K562 (cell line): ENCODE measurements around the gene SLC17A2. TPM values are rescaled to one million over a fixed set of nuclear protein-coding genes. Genes with fewer than 3 reads are reported as not detected.

Experiments
- ATAC-seq: fragments of 200-7000 bp; cut with Tn5 transposase; 3 replicates; pipeline ENCODE4 v1.9.1; 2020; ENCODE audit warnings: moderate library complexity
- BruUV-seq: library from RNA; stranded (reverse); fragments of 400-500 nt; replicated peaks from 2 replicates; lab custom pipeline; 2021; lab: Mats Ljungman, UMichigan
- CTCF ChIA-PET: fragments of 300-600 bp; formaldehyde crosslinking; extraction: SDS; loops from one replicate; lab custom pipeline; 2021; ENCODE audit warnings: low intra/inter-chr PET ratio; lab: Yijun Ruan, JAX
- POLR2A ChIA-PET: fragments of 300-600, 350-650 bp; sonication (Branson Sonifier 250); formaldehyde crosslinking; extraction: SDS; loops from one replicate; lab custom pipeline; 2021; ENCODE audit warnings: antibody characterized with exemption, inconsistent platforms; lab: Yijun Ruan, JAX
- DNase-seq, 4 experiments: peaks; one replicate each; pipeline versions ENCODE4 v3.0.0 to v3.0.0-alpha.2; 2011 to 2018; ENCODE audit warnings: low spot score in 3 of 4, mixed read lengths in 3 of 4; ENCODE audit errors: extremely low read depth in 1 of 4
- FAIRE-seq: peaks from 2 replicates; lab custom pipeline; 2011; peaks lifted over from hg19 to GRCh38; lab: Jason Lieb, UNC
- H2AFZ ChIP-seq: 2 replicates; pipeline ENCODE4 v1.6.0; 2011; ENCODE audit warnings: low read depth, low read length, control low read depth, inconsistent platforms
- H3K27ac ChIP-seq: fragments of 200-600 bp; 3 replicates; pipeline ENCODE4 v1.8.0; 2011; ENCODE audit warnings: low read depth, mild to moderate bottlenecking, control low read depth, inconsistent platforms, low read length, moderate library complexity, mixed read lengths; ENCODE audit errors: extremely low read depth
- H3K27me3 ChIP-seq, 2 experiments: fragments of 300-600 bp in 1 of 2; 2 replicates in 1 of 2; 3 replicates in 1 of 2; pipeline versions ENCODE4 v1.6.0 to v1.8.0; 2011; ENCODE audit warnings: inconsistent platforms in 2 of 2, low read length in 2 of 2, mild to moderate bottlenecking in 1 of 2, mixed read lengths in 1 of 2, moderate library complexity in 1 of 2; ENCODE audit not compliant: control insufficient read depth in 2 of 2, insufficient read depth in 2 of 2
- H3K36me3 ChIP-seq: fragments of 300-600 bp; 3 replicates; pipeline ENCODE4 v1.8.0; 2011; ENCODE audit warnings: mild to moderate bottlenecking, low read length, inconsistent platforms; ENCODE audit not compliant: control insufficient read depth, insufficient read depth
- H3K4me1 ChIP-seq, 2 experiments: fragments of 200-600 bp in 1 of 2; replicated peaks in 1 of 2; 2 replicates in 1 of 2; 3 replicates in 1 of 2; pipeline versions ENCODE4 v1.5.1 to v1.8.0; 2011; ENCODE audit warnings: inconsistent platforms in 2 of 2, low read length in 2 of 2, mild to moderate bottlenecking in 1 of 2, mixed read lengths in 1 of 2, moderate library complexity in 1 of 2; ENCODE audit not compliant: control insufficient read depth in 2 of 2, insufficient read depth in 2 of 2
- H3K4me2 ChIP-seq: 2 replicates; pipeline ENCODE4 v1.6.1; 2011; ENCODE audit warnings: low read length, control low read depth, inconsistent platforms, mixed read lengths; ENCODE audit not compliant: insufficient read depth
- H3K4me3 ChIP-seq: fragments of 200-600 bp; sonication (generic), shearing (Covaris generic); 2 replicates; pipeline ENCODE4 v1.5.1; 2016; ENCODE audit warnings: control low read depth, inconsistent platforms
- H3K79me2 ChIP-seq: fragments of 200-600 bp; 3 replicates; pipeline ENCODE4 v1.8.0; 2011; ENCODE audit warnings: low read length, inconsistent platforms; ENCODE audit not compliant: control insufficient read depth, insufficient read depth
- H3K9ac ChIP-seq, 2 experiments: 2 replicates each; pipeline versions ENCODE4 v1.6.0 to v1.6.1; 2011; ENCODE audit warnings: low read depth in 2 of 2, low read length in 2 of 2, control low read depth in 1 of 2, inconsistent platforms in 1 of 2, mild to moderate bottlenecking in 1 of 2, mixed read lengths in 1 of 2; ENCODE audit not compliant: insufficient read depth in 1 of 2
- H3K9me1 ChIP-seq: one replicate; pipeline ENCODE4 v1.6.0; 2011; ENCODE audit warnings: inconsistent platforms, mild to moderate bottlenecking, low read length, moderate library complexity; ENCODE audit not compliant: control insufficient read depth, insufficient read depth
- H3K9me3 ChIP-seq: replicated peaks from 2 replicates; pipeline ENCODE4 v1.5.1; 2011; ENCODE audit warnings: low read depth, low read length, inconsistent platforms; ENCODE audit not compliant: control insufficient read depth, insufficient read depth
- H4K20me1 ChIP-seq: replicated peaks from 2 replicates; pipeline ENCODE4 v1.6.1; 2011; ENCODE audit warnings: low read length, inconsistent platforms, mixed read lengths; ENCODE audit not compliant: control insufficient read depth, insufficient read depth
- BHLHE40 ChIP-seq: IDR thresholded peaks from 2 replicates; pipeline ENCODE4 v1.6.1; 2011; ENCODE audit warnings: low read length, improper control_type of control experiment
- BRD9 ChIP-seq: fragments of 450-650 bp; IDR thresholded peaks from 2 replicates; pipeline ENCODE4 v1.6.1; 2018; ENCODE audit warnings: low read depth; ENCODE audit not compliant: partially characterized antibody
- GABPB1 ChIP-seq: sonication (generic); formaldehyde crosslinking; IDR thresholded peaks from 2 replicates; pipeline ENCODE4 v1.8.0; 2022; ENCODE audit warnings: mild to moderate bottlenecking, missing genetic modification reagents
- KDM4B ChIP-seq, 2 experiments: fragments of 450-650 bp in 1 of 2; sonication (generic) in 1 of 2; IDR thresholded peaks; 2 replicates each; pipeline ENCODE4 v1.6.1; 2016 to 2017; ENCODE audit warnings: borderline replicate concordance in 2 of 2, antibody characterized with exemption in 1 of 2, low read depth in 1 of 2, mild to moderate bottlenecking in 1 of 2
- KLF16 ChIP-seq: IDR thresholded peaks from 2 replicates; pipeline ENCODE4 v1.6.1; 2016; ENCODE audit warnings: antibody characterized with exemption
- MBD2 ChIP-seq: sonication (generic); IDR thresholded peaks from 2 replicates; pipeline ENCODE4 v1.6.1; 2016; ENCODE audit warnings: low read depth, borderline replicate concordance
- MCM2 ChIP-seq: fragments of 450-650 bp; IDR thresholded peaks from 2 replicates; pipeline ENCODE4 v1.6.1; 2017; ENCODE audit warnings: low read depth, mild to moderate bottlenecking
- PHF20 ChIP-seq: fragments of 450-650 bp; IDR thresholded peaks from 2 replicates; pipeline ENCODE4 v1.6.1; 2018; ENCODE audit not compliant: partially characterized antibody
- SOX6 ChIP-seq: fragments of 450-650 bp; IDR thresholded peaks from 2 replicates; pipeline ENCODE4 v1.6.1; 2014; ENCODE audit warnings: mild to moderate bottlenecking
- SP1 ChIP-seq: sonication (generic); formaldehyde crosslinking; IDR thresholded peaks from 2 replicates; pipeline ENCODE4 v1.8.1; 2022; ENCODE audit warnings: mild to moderate bottlenecking, missing genetic modification reagents
- TEAD4 ChIP-seq, 2 experiments: sonication (generic) in 1 of 2; formaldehyde crosslinking in 1 of 2; IDR thresholded peaks; 2 replicates each; pipeline versions ENCODE4 v1.6.1 to v1.8.0; 2012 to 2022; ENCODE audit warnings: borderline replicate concordance in 1 of 2, inconsistent platforms in 1 of 2, low read length in 1 of 2, mild to moderate bottlenecking in 1 of 2, missing genetic modification reagents in 1 of 2
- ZFP36 ChIP-seq: fragments of 150-350 bp; IDR thresholded peaks from 2 replicates; pipeline ENCODE4 v1.6.1; 2018; ENCODE audit warnings: low read length, low read depth; ENCODE audit not compliant: partially characterized antibody
- ZSCAN32 ChIP-seq: fragments of 450-650 bp; formaldehyde crosslinking; IDR thresholded peaks from 2 replicates; pipeline ENCODE4 v1.4.0; 2020; ENCODE audit warnings: mild to moderate bottlenecking, moderate library complexity
- WGBS: fragments of 100-300 bp; shearing (Covaris generic); methylation state at CpG from one replicate; pipeline ENCODE4 v1.1.6; 2016; ENCODE audit warnings: low coverage, mixed read lengths; ENCODE audit not compliant: insufficient coverage; ENCODE audit errors: missing lambda C conversion rate; 5-methylcytosine and 5-hydroxymethylcytosine counted together
- in situ Hi-C: fragments of 300-500 bp; cut with MboI; formaldehyde crosslinking; loops from 4 replicates; pipeline ENCODE4 v1.15.0; 2018; ENCODE audit warnings: inconsistent platforms, mixed read lengths
- intact Hi-C: fragments of 100-400 bp; cut with micrococcal nuclease; formaldehyde crosslinking; loops from 2 replicates; pipeline ENCODE4 v1.14.2; 2022
- polyA plus RNA-seq, 8 experiments: library from polyadenylated mRNA; depleted of rRNA in 4 of 8; stranded (reverse) in 5 of 8; unstranded in 3 of 8; fragments of >200 nt; fragmentation: Nextera tagmentation in 2 of 8; fragmentation: Illumina TruSeq in 1 of 8; extraction: Ambion mirVana in 2 of 8; extraction: Trizol in 1 of 8; gene quantifications; 2 replicates each; pipeline versions ENCODE4 v1.2.1 to v1.2.3, GENCODE V29; 2011 to 2014; ENCODE audit warnings: inconsistent platforms in 1 of 8, missing spikeins in 1 of 8
- total RNA-seq, 7 experiments: library from RNA; depleted of rRNA in 6 of 7; stranded (reverse); fragments of >200 nt in 6 of 7; fragmentation: Illumina TruSeq in 2 of 7; extraction: Trizol in 2 of 7; gene quantifications; 2 replicates each; pipeline versions ENCODE4 v1.2.1 to v1.2.3, GENCODE V29; 2011 to 2021; ENCODE audit warnings: low replicate concordance in 1 of 7
- TF ChIP-seq, protein P1 (sequence below), 2 experiments: fragments of 450-650 bp; IDR thresholded peaks; 2 replicates each; pipeline ENCODE4 v1.6.1; 2016; ENCODE audit warnings: mild to moderate bottlenecking in 2 of 2, borderline replicate concordance in 1 of 2, low read depth in 1 of 2, moderate library complexity in 1 of 2

SLC17A2 gene
- total and polyA plus RNA-seq, 9 of the 15 experiments (the other 6 are each of a cell fraction or from before 2014, with no cell fraction given) = not detected

DNA sequence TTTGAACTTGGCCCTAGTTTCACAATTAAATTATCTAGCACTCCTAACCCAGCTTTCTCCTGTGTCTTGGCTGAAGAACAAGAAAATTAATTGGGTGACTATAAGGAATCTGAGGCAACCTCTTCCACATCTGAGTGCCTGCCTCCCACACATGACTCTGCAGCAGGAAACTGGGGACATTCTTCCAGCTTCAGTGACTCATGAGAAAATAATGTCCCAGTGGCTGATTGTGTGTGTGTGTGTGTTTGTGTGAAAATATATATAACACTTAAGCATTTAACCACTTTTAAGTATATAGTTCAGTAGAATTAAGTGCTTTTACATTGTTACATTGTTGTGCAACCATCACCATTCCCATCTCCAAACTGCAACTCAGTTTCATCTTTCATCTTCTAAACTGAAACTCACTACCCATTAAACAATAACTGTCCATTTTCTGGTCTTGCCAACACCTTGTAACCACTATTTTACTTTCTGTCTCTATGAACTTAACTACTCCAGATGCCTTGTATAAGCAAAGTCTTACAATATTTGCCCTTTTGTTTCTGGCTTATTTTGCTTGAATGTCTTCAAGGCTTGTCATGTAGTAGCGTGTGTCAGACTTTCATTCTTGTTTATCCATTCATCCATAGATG is 40.8 kb upstream of the SLC17A2 start:
- no TSS peak for BruUV-seq
- Histone ChIP-seq H3K27ac (peak overlapping the region; percentile 16; the same call in 2 of the 3 replicates), H3K9ac (no peak overlapping the region), H3K9me3 (no peaks in the 10 kb centered on the region), H3K4me2 (no peak overlapping the region), H3K4me1 (peaks cover 8 to 19% of the 10 kb centered on the region in 2 experiments), H2AFZ (no peak overlapping the region), H3K4me3 (no peak overlapping the region), H3K36me3 (peaks cover 78% of the 10 kb centered on the region), H3K9me1 (no peaks in the 10 kb centered on the region), H4K20me1 (peaks cover 10% of the 10 kb centered on the region), H3K79me2 (no peaks in the 10 kb centered on the region), H3K27me3 (no peaks in the 10 kb centered on the region)
- peak; percentile 63 to 87 (median 68) for DNase-seq
- peak; percentile 87 for FAIRE-seq
- ATAC-seq = peak; percentile 92
- WGBS = 100% methylated on average over 1 of the region's 1 CpG
- ChIA-PET POLR2A (interaction anchor here (0.7 to 2.5 kb wide), 8 partner anchors 9 to 61 kb away, joined by 3 to 20 read pairs (median 5); partner anchors contain the start of gene TRIM38), CTCF (interaction anchor here (0.8 kb wide), 1 partner anchor 21 kb away, joined by 3 read pairs; no protein-coding TSS in a partner anchor)
- in situ Hi-C loops = no loop called here
- intact Hi-C loops = no loop called here
- no peak for TF ChIP-seq ZSCAN32
- peak; percentile 82 for TF ChIP-seq SOX6
- TF ChIP-seq PHF20 = peak; percentile 12
- TF ChIP-seq, protein P1, sequence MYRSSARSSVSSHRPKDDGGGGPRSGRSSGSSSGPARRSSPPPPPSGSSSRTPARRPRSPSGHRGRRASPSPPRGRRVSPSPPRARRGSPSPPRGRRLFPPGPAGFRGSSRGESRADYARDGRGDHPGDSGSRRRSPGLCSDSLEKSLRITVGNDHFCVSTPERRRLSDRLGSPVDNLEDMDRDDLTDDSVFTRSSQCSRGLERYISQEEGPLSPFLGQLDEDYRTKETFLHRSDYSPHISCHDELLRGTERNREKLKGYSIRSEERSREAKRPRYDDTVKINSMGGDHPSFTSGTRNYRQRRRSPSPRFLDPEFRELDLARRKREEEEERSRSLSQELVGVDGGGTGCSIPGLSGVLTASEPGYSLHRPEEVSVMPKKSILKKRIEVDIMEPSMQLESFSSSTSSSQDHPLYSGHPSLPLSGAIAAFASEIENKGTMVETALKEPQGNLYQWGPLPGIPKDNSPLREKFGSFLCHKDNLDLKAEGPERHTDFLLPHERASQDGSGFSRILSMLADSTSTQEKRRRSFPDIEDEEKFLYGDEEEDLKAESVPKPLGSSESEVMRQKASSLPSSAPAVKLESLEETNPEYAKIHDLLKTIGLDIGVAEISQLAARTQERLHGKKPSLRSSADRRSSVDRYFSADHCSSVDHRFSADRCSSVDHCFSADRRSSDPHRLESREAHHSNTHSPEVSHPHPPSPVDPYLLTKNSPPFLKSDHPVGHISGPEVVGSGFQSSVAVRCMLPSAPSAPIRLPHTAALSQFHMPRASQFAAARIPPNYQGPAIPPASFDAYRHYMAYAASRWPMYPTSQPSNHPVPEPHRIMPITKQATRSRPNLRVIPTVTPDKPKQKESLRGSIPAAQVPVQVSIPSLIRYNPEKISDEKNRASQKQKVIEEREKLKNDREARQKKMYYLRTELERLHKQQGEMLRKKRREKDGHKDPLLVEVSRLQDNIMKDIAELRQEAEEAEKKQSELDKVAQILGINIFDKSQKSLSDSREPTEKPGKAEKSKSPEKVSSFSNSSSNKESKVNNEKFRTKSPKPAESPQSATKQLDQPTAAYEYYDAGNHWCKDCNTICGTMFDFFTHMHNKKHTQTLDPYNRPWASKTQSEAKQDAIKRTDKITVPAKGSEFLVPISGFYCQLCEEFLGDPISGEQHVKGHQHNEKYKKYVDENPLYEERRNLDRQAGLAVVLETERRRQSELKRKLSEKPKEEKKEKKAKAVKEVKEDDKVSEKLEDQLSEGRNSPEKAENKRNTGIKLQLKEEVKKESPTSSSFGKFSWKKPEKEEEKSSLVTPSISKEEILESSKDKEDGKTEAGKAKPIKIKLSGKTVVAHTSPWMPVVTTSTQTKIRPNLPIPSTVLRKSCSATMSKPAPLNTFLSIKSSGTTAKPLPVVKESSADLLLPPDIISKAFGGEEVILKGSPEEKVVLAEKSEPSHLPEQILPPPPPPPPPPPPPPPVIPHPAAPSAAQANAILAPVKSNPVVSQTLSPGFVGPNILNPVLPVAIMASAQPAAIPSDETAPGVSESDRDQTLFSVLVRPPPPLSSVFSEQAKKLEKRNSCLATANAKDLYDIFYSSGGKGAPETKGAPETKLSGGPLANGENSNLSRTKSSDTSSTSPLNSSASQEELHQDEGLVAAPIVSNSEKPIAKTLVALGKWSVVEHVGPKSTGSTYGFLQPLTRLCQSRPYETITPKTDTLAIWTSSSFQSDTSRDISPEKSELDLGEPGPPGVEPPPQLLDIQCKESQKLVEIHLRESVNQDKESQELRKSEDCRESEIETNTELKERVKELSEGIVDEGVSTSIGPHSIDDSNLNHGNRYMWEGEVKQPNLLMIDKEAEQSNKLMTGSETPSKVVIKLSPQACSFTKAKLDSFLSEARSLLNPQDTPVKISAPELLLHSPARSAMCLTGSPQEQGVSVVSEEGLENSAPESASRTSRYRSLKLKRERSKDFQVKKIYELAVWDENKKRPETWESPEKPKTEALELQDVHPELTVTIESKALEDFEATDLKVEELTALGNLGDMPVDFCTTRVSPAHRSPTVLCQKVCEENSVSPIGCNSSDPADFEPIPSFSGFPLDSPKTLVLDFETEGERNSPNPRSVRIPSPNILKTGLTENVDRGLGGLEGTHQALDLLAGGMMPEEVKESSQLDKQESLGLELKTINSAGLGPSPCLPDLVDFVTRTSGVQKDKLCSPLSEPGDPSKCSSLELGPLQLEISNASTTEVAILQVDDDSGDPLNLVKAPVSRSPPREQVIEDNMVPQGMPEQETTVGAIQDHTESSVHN (IDR thresholded peaks at IDR 0.05; ENCODE audit: borderline replicate concordance in 1 of 2, low read depth in 1 of 2) = peak in 1 of 2 experiments; percentile 82; a peak in 2 of 4 replicates
- TF ChIP-seq KLF16 = peak; percentile 83
- TF ChIP-seq MBD2 = peak; percentile 33; the same call in 1 of the 2 replicates
- no peak for TF ChIP-seq MCM2
- TF ChIP-seq BRD9 = peak; percentile 22
- no peak for TF ChIP-seq ZFP36
- TF ChIP-seq SP1 (CRISPR knock-in tag) = peak; percentile 43; the same call in 1 of the 2 replicates
- peak; percentile 49; the same call in 1 of the 2 replicates for TF ChIP-seq BHLHE40
- peak; percentile 89 for TF ChIP-seq TEAD4 (IDR thresholded peaks at IDR 0.05; ENCODE audit: low read length)
- TF ChIP-seq TEAD4 (CRISPR knock-in tag; IDR thresholded peaks at IDR 0.05; ENCODE audit: borderline replicate concordance) = no peak
- TF ChIP-seq KDM4B (IDR thresholded peaks at IDR 0.05; ENCODE audit: borderline replicate concordance in 2 of 2, low read depth in 1 of 2) = no peak
- 0 out of 2 replicates have a peak, but pooled peaks have one; percentile 7 for TF ChIP-seq GABPB1
